Activated T-cell treated with anti-CD3 and anti-CD28 coated beads, Interleukin-2, amount 50 U/mL, for 1 hour (primary cell): ENCODE data around the gene BEAN1.

Source experiments
- DNase-seq: peaks from one replicate; pipeline ENCODE4 v3.0.0-alpha.2; 2020

The BEAN1 gene

GRCh38 chr16:66427036-66427860 lies at the start of gene BEAN1:
TSS of gene BEAN1 (plus strand) at chr16:66427295. CDS start at chr16:66437677, 10,382 bp downstream.
- DNase-seq, result no peak

GRCh38 chr16:66377324-66377723 lies 49.8 kb upstream of the BEAN1 start:
- no peak for DNase-seq

- DNase-seq, result no peak
Observed at GRCh38 chr16:66378741-66379570, 48.1 kb upstream of the BEAN1 start.

- no peak for DNase-seq
Observed at GRCh38 chr16:66379571-66379941, 47.5 kb upstream of the BEAN1 start.

GRCh38 chr16:66380421-66380820 lies 46.7 kb upstream of the BEAN1 start:
- no peak for DNase-seq

GRCh38 chr16:66381585-66382170 lies 45.4 kb upstream of the BEAN1 start:
- no peak for DNase-seq

GRCh38 chr16:66382171-66382965 lies 44.7 kb upstream of the BEAN1 start:
- DNase-seq, result no peak

- DNase-seq, result no peak
Observed at GRCh38 chr16:66382966-66383299, 44.2 kb upstream of the BEAN1 start.

- DNase-seq, result no peak
Observed at GRCh38 chr16:66383551-66383950, 43.5 kb upstream of the BEAN1 start.

GRCh38 chr16:66385415-66385814 lies 41.7 kb upstream of the BEAN1 start:
- DNase-seq, result no peak

GRCh38 chr16:66386629-66387622 lies 40.2 kb upstream of the BEAN1 start:
- no peak for DNase-seq

GRCh38 chr16:66387817-66388332 lies 39.2 kb upstream of the BEAN1 start:
- no peak for DNase-seq

GRCh38 chr16:66388350-66389139 lies 38.5 kb upstream of the BEAN1 start:
- no peak for DNase-seq

GRCh38 chr16:66389256-66390176 lies 37.6 kb upstream of the BEAN1 start:
- no peak for DNase-seq

GRCh38 chr16:66390346-66391108 lies 36.6 kb upstream of the BEAN1 start:
- no peak for DNase-seq

GRCh38 chr16:66391726-66392670 lies 35.1 kb upstream of the BEAN1 start:
- DNase-seq, result no peak

GRCh38 chr16:66395806-66396555 lies 31.1 kb upstream of the BEAN1 start:
- DNase-seq, result no peak
